ENCODE data around the gene KIF2A. TPM values are rescaled to one million over a fixed set of nuclear protein-coding genes. Genes with fewer than 3 reads are reported as not detected.

KIF2A gene
- total RNA-seq (2014; rRNA removed; shearing (Covaris generic)): 49.6 and 68.9 TPM in 2 replicates

DNA sequence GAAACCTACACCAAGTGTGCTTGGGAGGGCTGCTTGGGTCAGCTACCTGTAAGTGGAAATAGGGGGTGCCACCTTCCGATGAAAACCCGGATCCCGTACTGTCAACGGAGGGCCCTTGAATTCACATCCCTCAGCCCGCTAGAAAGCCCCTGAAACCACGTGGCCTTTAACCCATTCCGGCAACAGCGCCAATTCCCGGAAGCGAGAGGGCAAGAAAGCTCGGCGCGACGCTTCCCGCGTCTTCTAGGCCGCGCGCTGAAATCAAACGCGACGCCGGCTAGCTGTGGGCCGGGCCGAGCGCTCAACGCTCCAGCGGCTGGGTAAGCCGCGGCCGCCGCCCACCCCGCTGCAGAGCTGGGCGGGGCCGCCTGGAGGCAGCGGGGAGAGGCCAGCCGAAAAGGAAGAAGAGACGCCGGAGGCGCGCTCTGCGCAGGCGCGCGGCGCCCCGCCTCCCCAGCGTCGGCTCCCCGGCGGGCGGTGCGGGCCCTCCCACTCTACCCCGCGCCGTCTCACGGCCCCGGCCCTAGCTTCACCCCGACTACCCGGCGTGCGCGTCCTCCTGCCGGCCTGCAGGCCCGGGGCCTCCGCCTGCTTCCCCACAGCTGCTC is at the start of gene KIF2A:
Gene KIF2A (plus strand): TSS at position 492 of the 608 bp plus-strand sequence. CDS start 267 bp downstream, outside the sequence.
- H3K4me3 ChIP-seq (ENCODE audit: insufficient read depth, low read depth, low read length): peak within 1 kb of the TSS; percentile 97
- no peaks in the 10 kb centered on the region for H3K27me3 ChIP-seq (ENCODE audit: control insufficient read depth, insufficient read depth, low read length)
- no peaks in the 10 kb centered on the region for H3K36me3 ChIP-seq (replicated peaks; ENCODE audit: control insufficient read depth, insufficient read depth, low read length)
- peak; percentile 97 for DNase-seq

DNA sequence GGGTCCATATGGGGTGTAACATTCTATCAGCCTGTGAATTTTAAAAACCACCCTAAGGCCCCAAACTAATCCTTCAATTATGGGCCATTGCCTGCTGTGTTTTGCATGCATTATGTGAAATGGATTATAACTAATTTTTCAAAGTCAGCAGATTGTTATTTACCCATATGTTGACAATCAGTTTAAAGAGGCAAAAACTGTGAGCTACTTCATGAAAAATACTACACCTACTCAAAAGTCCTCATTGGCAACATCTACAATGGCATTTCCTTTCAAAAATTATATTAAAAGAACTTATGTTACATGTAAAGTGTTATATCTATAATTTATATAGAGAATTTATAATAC is 49.0 kb upstream of the KIF2A start:
- H3K36me3 ChIP-seq (replicated peaks; ENCODE audit: control insufficient read depth, insufficient read depth, low read length): no peaks in the 10 kb centered on the region
- H3K4me3 ChIP-seq (ENCODE audit: insufficient read depth, low read depth, low read length): no peak overlapping the region
- no peak for DNase-seq
- H3K27me3 ChIP-seq (ENCODE audit: control insufficient read depth, insufficient read depth, low read length): no peaks in the 10 kb centered on the region

DNA sequence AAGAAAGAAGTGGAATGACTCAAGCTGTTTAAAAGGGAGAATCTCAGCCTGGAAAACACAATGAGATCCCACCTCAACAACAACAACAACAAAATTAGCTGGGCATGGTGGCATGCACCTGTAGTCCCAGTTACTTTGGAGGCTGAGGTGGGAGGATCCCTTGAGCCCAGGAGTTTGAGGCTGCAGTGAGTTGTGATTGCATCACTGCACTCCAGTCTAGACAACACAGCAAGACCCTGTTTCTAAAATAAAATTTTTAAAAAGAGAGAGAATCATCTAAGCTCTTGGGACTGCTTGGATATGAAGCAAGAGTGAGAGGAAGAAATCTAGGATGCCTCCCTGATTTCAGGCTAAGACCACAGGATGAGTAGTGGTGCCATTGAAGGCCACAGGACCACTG is 47.4 kb upstream of the KIF2A start:
- H3K4me3 ChIP-seq (ENCODE audit: insufficient read depth, low read depth, low read length): no peak overlapping the region
- H3K36me3 ChIP-seq (replicated peaks; ENCODE audit: control insufficient read depth, insufficient read depth, low read length): no peaks in the 10 kb centered on the region
- DNase-seq: no peak
- no peaks in the 10 kb centered on the region for H3K27me3 ChIP-seq (ENCODE audit: control insufficient read depth, insufficient read depth, low read length)

DNA sequence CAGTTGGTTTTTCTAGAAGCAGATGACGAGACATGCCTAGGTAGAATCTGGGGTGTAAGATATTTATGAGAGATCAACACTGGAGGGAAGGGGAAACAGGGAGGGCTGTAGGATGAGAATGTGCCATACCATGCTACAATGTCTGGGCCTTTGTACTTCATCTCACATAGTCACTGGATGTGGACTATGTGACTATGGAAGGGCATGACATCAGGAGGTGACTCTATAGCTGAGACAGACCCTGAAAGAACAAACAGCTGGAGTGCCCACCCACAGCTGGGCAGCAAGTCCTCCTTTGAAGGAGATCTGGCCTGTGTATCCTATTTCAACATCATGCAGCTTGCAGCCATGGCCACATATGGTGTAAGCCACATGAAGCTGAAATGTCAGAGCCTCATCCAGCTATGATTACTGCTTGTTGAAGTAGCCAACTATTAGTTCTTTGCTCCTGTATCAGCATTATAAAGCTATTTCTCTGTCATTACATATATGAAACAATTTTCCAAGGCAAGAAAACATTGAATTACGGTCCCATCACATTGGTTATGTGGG is 46.2 kb upstream of the KIF2A start:
- Histone ChIP-seq H3K4me3 (ENCODE audit: insufficient read depth, low read depth, low read length) (no peak overlapping the region), H3K36me3 (replicated peaks; ENCODE audit: control insufficient read depth, insufficient read depth, low read length) (no peaks in the 10 kb centered on the region), H3K27me3 (ENCODE audit: control insufficient read depth, insufficient read depth, low read length) (no peaks in the 10 kb centered on the region)
- no peak for DNase-seq

DNA sequence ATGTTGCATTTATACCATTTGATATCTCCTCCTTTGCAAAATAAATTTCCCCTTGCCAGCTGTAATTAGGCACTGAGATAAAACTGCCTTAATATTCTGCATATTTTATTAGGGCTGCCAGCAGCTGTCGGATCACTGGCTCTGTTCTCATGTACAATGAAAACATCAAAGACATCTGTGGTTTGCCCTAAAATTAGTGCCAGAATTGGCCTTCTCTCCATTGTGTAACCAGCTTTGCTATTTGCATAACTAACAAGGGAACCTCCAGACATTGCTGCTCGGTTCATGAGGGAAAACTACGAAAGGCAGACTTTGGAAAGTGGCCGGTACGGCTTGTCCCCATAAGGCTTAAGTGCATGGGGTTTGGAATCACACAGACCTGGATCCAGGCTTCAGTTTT is 45.5 kb upstream of the KIF2A start:
- DNase-seq: no peak
- no peaks in the 10 kb centered on the region for H3K36me3 ChIP-seq (replicated peaks; ENCODE audit: control insufficient read depth, insufficient read depth, low read length)
- no peaks in the 10 kb centered on the region for H3K27me3 ChIP-seq (ENCODE audit: control insufficient read depth, insufficient read depth, low read length)
- H3K4me3 ChIP-seq (ENCODE audit: insufficient read depth, low read depth, low read length): no peak overlapping the region

DNA sequence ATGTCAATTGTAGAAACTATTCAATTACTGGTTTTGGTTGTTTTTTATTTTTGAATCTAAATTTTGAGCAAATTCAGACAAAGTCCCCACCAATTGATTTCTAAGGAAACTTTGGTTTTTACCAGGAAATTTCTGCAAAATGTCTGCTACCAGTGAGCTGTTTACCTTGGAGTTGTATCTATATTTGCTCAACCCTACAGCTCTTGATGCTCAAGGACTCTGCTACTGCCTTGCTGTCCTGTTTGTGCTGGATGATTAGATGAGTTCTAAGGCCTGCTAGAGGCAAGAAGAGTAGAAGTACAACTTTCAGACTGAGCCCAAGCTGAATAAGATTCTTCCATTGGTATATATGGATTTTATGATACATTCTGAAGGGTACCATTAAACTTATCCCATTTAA is 42.6 kb upstream of the KIF2A start:
- Histone ChIP-seq H3K4me3 (ENCODE audit: insufficient read depth, low read depth, low read length) (no peak overlapping the region), H3K36me3 (replicated peaks; ENCODE audit: control insufficient read depth, insufficient read depth, low read length) (no peaks in the 10 kb centered on the region), H3K27me3 (ENCODE audit: control insufficient read depth, insufficient read depth, low read length) (no peaks in the 10 kb centered on the region)
- DNase-seq: no peak

DNA sequence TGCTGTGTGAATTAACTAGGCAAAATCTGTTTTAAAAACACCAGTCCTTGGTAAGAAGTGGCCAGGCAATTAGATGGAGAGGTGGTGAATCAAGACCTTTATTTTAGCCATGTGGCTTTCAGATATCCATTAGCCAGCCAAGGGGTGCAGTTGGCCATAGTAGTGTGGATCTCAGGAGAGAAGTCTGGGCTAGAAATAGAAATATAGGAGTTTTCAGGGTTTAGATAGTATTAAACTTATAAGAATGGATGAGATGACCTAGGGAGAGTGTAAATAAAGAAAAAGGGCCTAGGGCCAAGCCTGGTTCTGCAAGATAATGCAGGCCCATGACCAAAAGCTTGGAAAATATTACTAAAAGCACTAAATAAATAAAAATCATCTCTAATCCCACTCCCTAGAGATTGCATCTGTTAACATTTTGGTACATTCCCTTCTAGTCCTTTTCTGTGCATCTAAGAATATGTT is 40.3 kb upstream of the KIF2A start:
- H3K36me3 ChIP-seq (replicated peaks; ENCODE audit: control insufficient read depth, insufficient read depth, low read length): no peaks in the 10 kb centered on the region
- no peak for DNase-seq
- no peak overlapping the region for H3K4me3 ChIP-seq (ENCODE audit: insufficient read depth, low read depth, low read length)
- H3K27me3 ChIP-seq (ENCODE audit: control insufficient read depth, insufficient read depth, low read length): no peaks in the 10 kb centered on the region

DNA sequence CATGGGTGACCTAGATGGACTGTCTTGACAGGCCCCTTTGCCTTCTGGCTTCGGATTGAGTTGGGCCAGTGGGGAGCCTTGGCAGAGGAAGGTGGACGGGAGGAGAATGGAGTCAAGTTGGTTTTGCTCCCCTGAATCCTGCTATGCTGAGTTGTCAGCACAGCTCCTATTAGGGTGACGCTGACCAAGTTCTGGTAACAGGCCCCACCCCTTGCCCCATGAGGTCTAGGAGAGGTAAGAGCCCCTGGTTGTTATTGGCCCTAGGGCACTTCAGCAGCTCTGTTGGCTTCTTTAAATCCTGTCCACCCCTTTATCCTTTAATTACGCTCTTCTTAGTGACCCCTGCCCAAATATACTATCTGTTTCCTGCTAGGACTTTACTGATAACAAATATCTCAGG is 39.4 kb upstream of the KIF2A start:
- DNase-seq: no peak

DNA sequence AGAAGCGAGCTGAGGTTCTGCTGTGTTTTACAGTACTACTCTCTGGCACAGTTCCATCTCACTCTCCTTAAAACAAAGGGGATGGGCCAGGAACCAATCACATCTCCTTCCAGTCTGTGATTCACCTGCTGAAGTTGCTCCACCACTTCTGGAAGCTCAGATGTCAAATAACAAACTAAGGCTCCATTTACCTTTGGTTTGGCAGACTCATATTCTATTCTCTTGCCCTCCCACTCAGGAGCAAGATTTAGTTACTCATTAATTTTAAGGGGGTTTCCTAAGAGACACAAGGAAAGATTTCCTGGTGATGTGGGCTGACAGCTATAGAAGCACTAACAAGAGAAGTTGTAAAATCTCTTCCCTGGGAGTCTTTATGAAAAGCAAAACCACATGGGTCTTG is 37.8 kb upstream of the KIF2A start:
- H3K36me3 ChIP-seq (replicated peaks; ENCODE audit: control insufficient read depth, insufficient read depth, low read length): no peaks in the 10 kb centered on the region
- H3K4me3 ChIP-seq (ENCODE audit: insufficient read depth, low read depth, low read length): no peak overlapping the region
- H3K27me3 ChIP-seq (ENCODE audit: control insufficient read depth, insufficient read depth, low read length): no peaks in the 10 kb centered on the region
- peak; percentile 32 for DNase-seq

More for the DNA sequence above, 39.4 kb upstream of the KIF2A start:
- Histone ChIP-seq H3K4me3 (ENCODE audit: insufficient read depth, low read depth, low read length) (no peak overlapping the region), H3K36me3 (replicated peaks; ENCODE audit: control insufficient read depth, insufficient read depth, low read length) (no peaks in the 10 kb centered on the region), H3K27me3 (ENCODE audit: control insufficient read depth, insufficient read depth, low read length) (no peaks in the 10 kb centered on the region)

DNA sequence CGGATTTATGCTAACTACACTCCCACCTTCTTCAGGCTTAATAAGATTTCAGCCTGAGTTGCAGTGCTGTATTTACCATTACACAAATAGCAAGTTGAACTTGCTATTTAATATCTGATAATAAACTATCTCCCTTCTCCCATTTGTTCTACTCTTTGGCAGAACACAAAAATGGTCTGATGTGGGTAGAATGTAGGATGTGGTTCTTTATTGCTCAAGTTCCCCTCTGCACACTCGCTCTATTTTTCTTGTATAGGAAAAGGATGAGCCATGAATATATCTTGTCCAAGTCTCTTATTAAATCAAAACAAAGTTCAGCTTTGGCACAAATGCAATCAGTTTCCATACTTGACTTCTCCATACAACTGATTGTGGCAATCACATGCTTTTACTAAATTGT is 37.2 kb upstream of the KIF2A start:
- Histone ChIP-seq H3K36me3 (replicated peaks; ENCODE audit: control insufficient read depth, insufficient read depth, low read length) (no peaks in the 10 kb centered on the region), H3K27me3 (ENCODE audit: control insufficient read depth, insufficient read depth, low read length) (no peaks in the 10 kb centered on the region), H3K4me3 (ENCODE audit: insufficient read depth, low read depth, low read length) (no peak overlapping the region)
- no peak for DNase-seq

DNA sequence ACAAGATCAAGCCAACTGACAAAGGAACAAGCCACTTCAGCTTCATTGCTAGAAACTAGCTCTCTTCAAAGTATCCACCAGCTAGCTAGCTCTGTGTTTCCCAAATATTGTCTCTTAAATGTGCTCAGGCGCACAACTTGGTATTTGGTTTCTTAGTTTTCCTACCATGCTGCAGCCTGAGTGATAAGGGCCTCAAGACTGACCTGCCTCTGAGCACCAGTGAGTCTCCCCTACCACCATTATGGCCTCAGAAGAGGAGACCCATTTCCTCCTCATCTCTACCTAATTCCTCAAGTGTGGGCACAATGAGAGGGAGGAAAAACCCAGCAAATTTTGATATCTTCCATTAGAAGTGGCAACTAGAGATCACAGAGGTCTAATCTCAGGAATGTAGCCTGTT is 34.6 kb upstream of the KIF2A start:
- Histone ChIP-seq H3K27me3 (ENCODE audit: control insufficient read depth, insufficient read depth, low read length) (no peaks in the 10 kb centered on the region), H3K4me3 (ENCODE audit: insufficient read depth, low read depth, low read length) (no peak overlapping the region), H3K36me3 (replicated peaks; ENCODE audit: control insufficient read depth, insufficient read depth, low read length) (no peaks in the 10 kb centered on the region)
- DNase-seq: no peak

DNA sequence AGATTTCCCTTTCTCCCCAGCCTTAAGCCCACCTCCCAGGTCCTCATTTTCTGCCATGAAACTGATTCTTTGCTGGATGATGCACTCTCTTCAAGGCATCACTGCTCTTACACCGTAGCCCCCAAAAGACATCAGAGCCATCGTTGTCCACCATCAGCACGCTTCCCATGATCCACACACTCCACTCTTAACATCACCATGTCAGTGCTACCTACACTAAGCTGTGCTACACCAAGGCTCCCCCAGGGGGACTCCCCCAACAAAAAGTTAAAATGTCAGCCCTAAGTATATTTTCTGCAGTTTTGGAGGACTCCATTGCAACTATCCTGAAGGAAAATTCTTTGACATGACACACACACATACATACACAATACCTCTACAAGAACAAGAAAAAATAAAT is 34.1 kb upstream of the KIF2A start:
- no peak for DNase-seq
- Histone ChIP-seq H3K36me3 (replicated peaks; ENCODE audit: control insufficient read depth, insufficient read depth, low read length) (no peaks in the 10 kb centered on the region), H3K4me3 (ENCODE audit: insufficient read depth, low read depth, low read length) (no peak overlapping the region), H3K27me3 (ENCODE audit: control insufficient read depth, insufficient read depth, low read length) (no peaks in the 10 kb centered on the region)

DNA sequence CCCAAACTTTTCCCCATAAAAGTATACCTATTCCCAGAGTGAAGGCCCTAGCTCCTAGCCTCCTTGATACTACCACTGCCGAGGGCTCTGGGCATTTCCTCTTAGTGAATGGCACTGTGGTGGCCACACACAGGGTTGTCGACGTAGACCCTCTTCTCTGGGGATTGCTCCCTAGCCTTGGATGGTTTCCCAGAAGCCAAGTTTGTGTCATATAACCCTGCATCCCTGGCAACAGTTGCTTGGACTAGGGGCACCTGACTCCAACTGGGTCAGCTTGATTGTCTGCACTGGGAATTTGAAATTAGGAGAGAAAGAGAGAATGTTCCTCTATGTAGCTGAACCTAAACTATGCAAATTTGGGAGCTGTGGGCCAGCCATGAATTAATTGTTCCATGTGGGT is 32.3 kb upstream of the KIF2A start:
- no peak overlapping the region for H3K4me3 ChIP-seq (ENCODE audit: insufficient read depth, low read depth, low read length)
- H3K27me3 ChIP-seq (ENCODE audit: control insufficient read depth, insufficient read depth, low read length): no peaks in the 10 kb centered on the region
- H3K36me3 ChIP-seq (replicated peaks; ENCODE audit: control insufficient read depth, insufficient read depth, low read length): no peaks in the 10 kb centered on the region
- no peak for DNase-seq

DNA sequence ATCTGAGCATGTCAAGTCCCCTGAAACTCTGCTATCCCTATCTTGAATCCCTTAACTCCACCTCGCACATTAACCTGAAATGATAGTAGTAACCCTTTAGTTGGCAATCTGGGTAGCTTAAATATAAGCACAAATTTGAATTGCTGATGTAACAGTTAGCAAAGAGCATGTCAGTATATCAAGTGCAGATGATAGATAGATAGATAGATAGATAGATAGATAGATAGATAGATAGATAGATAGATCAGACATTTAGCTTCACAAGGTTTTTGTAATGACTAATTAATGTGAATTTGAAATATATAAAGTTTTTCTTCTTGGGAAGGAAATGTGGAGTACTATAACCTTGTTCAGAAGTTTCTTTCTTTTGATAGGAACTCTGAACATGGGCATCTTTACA is 30.4 kb upstream of the KIF2A start:
- no peak overlapping the region for H3K4me3 ChIP-seq (ENCODE audit: insufficient read depth, low read depth, low read length)
- H3K36me3 ChIP-seq (replicated peaks; ENCODE audit: control insufficient read depth, insufficient read depth, low read length): no peaks in the 10 kb centered on the region
- no peaks in the 10 kb centered on the region for H3K27me3 ChIP-seq (ENCODE audit: control insufficient read depth, insufficient read depth, low read length)
- DNase-seq: no peak

DNA sequence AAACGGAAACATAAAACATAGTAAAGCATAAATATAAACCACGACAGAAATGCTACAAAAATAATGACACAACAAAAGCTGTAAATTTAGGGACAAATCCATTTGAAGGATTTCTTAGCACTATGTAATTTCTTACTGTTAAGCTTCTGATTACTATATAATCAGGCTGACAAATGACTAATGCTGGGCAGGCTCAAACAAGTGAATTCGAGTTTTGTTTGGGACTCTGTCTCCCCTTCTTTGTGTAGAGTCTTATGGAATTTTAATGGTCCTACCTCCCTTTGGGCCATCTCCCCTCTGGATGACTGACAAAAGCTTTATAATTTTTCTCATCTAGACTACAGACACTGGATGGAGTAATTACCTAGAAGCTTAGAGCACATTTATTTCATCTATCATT is 24.6 kb upstream of the KIF2A start:
- Histone ChIP-seq H3K27me3 (ENCODE audit: control insufficient read depth, insufficient read depth, low read length) (no peaks in the 10 kb centered on the region), H3K4me3 (ENCODE audit: insufficient read depth, low read depth, low read length) (no peak overlapping the region), H3K36me3 (replicated peaks; ENCODE audit: control insufficient read depth, insufficient read depth, low read length) (no peaks in the 10 kb centered on the region)
- no peak for DNase-seq

DNA sequence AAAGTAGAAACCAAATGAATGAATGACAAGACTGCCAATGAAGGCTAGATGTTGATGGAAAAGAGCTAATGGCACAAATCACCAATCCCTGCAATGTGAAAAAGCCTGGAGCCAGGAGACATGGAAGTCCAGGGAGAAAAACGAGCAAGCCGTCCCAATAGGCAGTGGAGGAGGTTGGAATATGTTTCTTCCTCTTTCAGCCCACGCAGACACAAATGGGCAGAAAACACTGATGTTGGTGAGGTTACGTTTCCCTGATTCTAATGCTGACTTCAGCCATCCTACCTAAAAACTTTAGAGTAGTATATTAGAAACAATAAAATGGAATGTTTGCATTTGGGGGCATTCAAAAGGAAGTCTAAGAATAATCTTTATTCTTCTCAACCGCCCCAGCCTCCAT is 23.9 kb upstream of the KIF2A start:
- DNase-seq: no peak
- H3K27me3 ChIP-seq (ENCODE audit: control insufficient read depth, insufficient read depth, low read length): no peaks in the 10 kb centered on the region
- no peaks in the 10 kb centered on the region for H3K36me3 ChIP-seq (replicated peaks; ENCODE audit: control insufficient read depth, insufficient read depth, low read length)
- no peak overlapping the region for H3K4me3 ChIP-seq (ENCODE audit: insufficient read depth, low read depth, low read length)
